MM.1S (cell line): ENCODE results near the gene XRCC4.

Experiments used
- DNase-seq: peaks from one replicate; pipeline ENCODE4 v3.0.0-alpha.2; 2015
- H2AFZ ChIP-seq: fragments of 300-600 bp; sonication (generic); 2 replicates; pipeline ENCODE4 v1.6.0; 2016; ENCODE audit warnings: antibody characterized with exemption, low read length
- H3F3A ChIP-seq: fragments of 300-600 bp; sonication (generic); 2 replicates; pipeline ENCODE4 v1.6.1; 2016; ENCODE audit warnings: mild to moderate bottlenecking, antibody characterized with exemption, low read length, moderate library complexity, mixed read lengths; ENCODE audit not compliant: insufficient read depth
- H3K27ac ChIP-seq: fragments of 300-600 bp; sonication (generic); 2 replicates; pipeline ENCODE4 v1.5.1; 2016; ENCODE audit warnings: mild to moderate bottlenecking, low read length
- H3K27me3 ChIP-seq: fragments of 300-600 bp; sonication (generic); replicated peaks from 2 replicates; pipeline ENCODE4 v1.6.0; 2016; ENCODE audit warnings: low read length; ENCODE audit not compliant: insufficient read depth
- H3K36me3 ChIP-seq: fragments of 300-600 bp; sonication (generic); replicated peaks from 2 replicates; pipeline ENCODE4 v1.6.1; 2016; ENCODE audit warnings: mild to moderate bottlenecking, low read length, mixed read lengths; ENCODE audit not compliant: insufficient read depth
- H3K4me1 ChIP-seq: fragments of 300-600 bp; sonication (generic); 2 replicates; pipeline ENCODE4 v1.6.1; 2016; ENCODE audit warnings: low read length, mixed read lengths
- H3K4me2 ChIP-seq: fragments of 300-600 bp; sonication (generic); 2 replicates; pipeline ENCODE4 v1.6.0; 2016; ENCODE audit warnings: low read depth, low read length
- H3K4me3 ChIP-seq: fragments of 300-600 bp; sonication (generic); 2 replicates; pipeline ENCODE4 v1.5.1; 2016; ENCODE audit warnings: low read length, mixed read lengths
- H3K79me2 ChIP-seq: fragments of 300-600 bp; sonication (generic); 2 replicates; pipeline ENCODE4 v1.6.1; 2016; ENCODE audit warnings: mixed run types, low read length, mixed read lengths
- H3K9ac ChIP-seq: fragments of 300-600 bp; sonication (generic); 2 replicates; pipeline ENCODE4 v1.6.1; 2016; ENCODE audit warnings: low read length, mixed read lengths
- H3K9me2 ChIP-seq: fragments of 300-600 bp; sonication (generic); replicated peaks from 2 replicates; pipeline ENCODE4 v1.6.1; 2016; ENCODE audit warnings: mild to moderate bottlenecking, low read length, mixed read lengths; ENCODE audit not compliant: insufficient read depth
- H3K9me3 ChIP-seq: fragments of 300-600 bp; sonication (generic); replicated peaks from 2 replicates; pipeline ENCODE4 v1.6.1; 2016; ENCODE audit warnings: mild to moderate bottlenecking, low read length, mixed read lengths; ENCODE audit not compliant: insufficient read depth
- H4K20me1 ChIP-seq: fragments of 300-600 bp; sonication (generic); 2 replicates; pipeline ENCODE4 v1.6.1; 2016; ENCODE audit warnings: mild to moderate bottlenecking, low read length, moderate library complexity, mixed read lengths; ENCODE audit not compliant: insufficient read depth
- CTCF ChIP-seq: fragments of 300-600 bp; sonication (generic); IDR thresholded peaks from 2 replicates; pipeline ENCODE4 v1.5.1; 2016; ENCODE audit warnings: antibody characterized with exemption, low read length, mixed read lengths
- EZH2 ChIP-seq: fragments of 300-600 bp; sonication (generic); optimal IDR thresholded peaks from 2 replicates; pipeline ENCODE3; 2017; ENCODE audit warnings: low read depth, mild to moderate bottlenecking, antibody characterized with exemption, low read length, mixed read lengths
- EZH2phosphoT487 ChIP-seq: fragments of 300-600 bp; sonication (generic); IDR thresholded peaks from 2 replicates; pipeline ENCODE4 v1.6.1; 2018; ENCODE audit warnings: antibody characterized with exemption, low read length

XRCC4 gene

GRCh38 chr5:83162601-83163000 lies 85.3 kb downstream of the XRCC4 start:
- no peaks in the 10 kb centered on the region for H3K79me2 ChIP-seq
- H3K9ac ChIP-seq, result no peak overlapping the region
- H4K20me1 ChIP-seq, result no peaks in the 10 kb centered on the region
- no peaks in the 10 kb centered on the region for H3K9me2 ChIP-seq
- no peak for TF ChIP-seq EZH2
- no peak for TF ChIP-seq CTCF
- H3F3A ChIP-seq, result no peaks in the 10 kb centered on the region
- H3K4me1 ChIP-seq, result no peaks in the 10 kb centered on the region
- H3K27ac ChIP-seq, result no peak overlapping the region
- H3K27me3 ChIP-seq, result no peaks in the 10 kb centered on the region
- H3K4me3 ChIP-seq, result no peak overlapping the region
- no peaks in the 10 kb centered on the region for H3K36me3 ChIP-seq
- no peak for DNase-seq
- no peak overlapping the region for H2AFZ ChIP-seq
- no peaks in the 10 kb centered on the region for H3K9me3 ChIP-seq
- no peak overlapping the region for H3K4me2 ChIP-seq

GRCh38 chr5:83167538-83167937 lies 90.2 kb downstream of the XRCC4 start:
- Histone ChIP-seq H4K20me1 (no peaks in the 10 kb centered on the region), H3F3A (no peaks in the 10 kb centered on the region), H3K27me3 (no peaks in the 10 kb centered on the region), H3K9me3 (no peaks in the 10 kb centered on the region), H3K4me2 (no peak overlapping the region), H3K9me2 (no peaks in the 10 kb centered on the region), H3K27ac (no peak overlapping the region), H3K79me2 (no peaks in the 10 kb centered on the region), H3K36me3 (no peaks in the 10 kb centered on the region), H3K4me1 (no peaks in the 10 kb centered on the region), H2AFZ (no peak overlapping the region), H3K9ac (no peak overlapping the region), H3K4me3 (no peak overlapping the region)
- no peak for TF ChIP-seq EZH2phosphoT487
- DNase-seq, result no peak

GRCh38 chr5:83169571-83170337 lies 92.4 kb downstream of the XRCC4 start:
- no peak overlapping the region for H3K4me2 ChIP-seq
- H3K9me2 ChIP-seq, result no peaks in the 10 kb centered on the region
- H3F3A ChIP-seq, result no peaks in the 10 kb centered on the region
- no peak overlapping the region for H3K27ac ChIP-seq
- H3K9me3 ChIP-seq, result no peaks in the 10 kb centered on the region
- no peak for DNase-seq
- no peak overlapping the region for H3K4me3 ChIP-seq
- H3K36me3 ChIP-seq, result no peaks in the 10 kb centered on the region
- H3K79me2 ChIP-seq, result no peaks in the 10 kb centered on the region
- H3K4me1 ChIP-seq, result no peaks in the 10 kb centered on the region
- no peak overlapping the region for H2AFZ ChIP-seq
- no peaks in the 10 kb centered on the region for H3K27me3 ChIP-seq
- no peak overlapping the region for H3K9ac ChIP-seq
- no peaks in the 10 kb centered on the region for H4K20me1 ChIP-seq
- TF ChIP-seq CTCF, result no peak

- Histone ChIP-seq H3K79me2 (no peaks in the 10 kb centered on the region), H3K9me2 (no peaks in the 10 kb centered on the region), H2AFZ (no peak overlapping the region), H3K27me3 (no peaks in the 10 kb centered on the region), H3K36me3 (no peaks in the 10 kb centered on the region), H3F3A (no peaks in the 10 kb centered on the region), H3K9ac (no peak overlapping the region), H3K4me2 (no peak overlapping the region), H3K4me3 (no peak overlapping the region), H4K20me1 (no peaks in the 10 kb centered on the region), H3K27ac (no peak overlapping the region), H3K9me3 (no peaks in the 10 kb centered on the region), H3K4me1 (no peaks in the 10 kb centered on the region)
- no peak for TF ChIP-seq EZH2phosphoT487
- TF ChIP-seq CTCF, result no peak
- TF ChIP-seq EZH2, result no peak
- DNase-seq, result no peak
Measured at GRCh38 chr5:83172011-83172410, 94.7 kb downstream of the XRCC4 start.
